H1 (cell line): ENCODE data around the gene TRIM29. TPM values are rescaled to one million over a fixed set of nuclear protein-coding genes. Genes with fewer than 3 reads are reported as not detected.

Experiments used
- NRF1 ChIP-seq: IDR thresholded peaks from 2 replicates; pipeline ENCODE4 v1.6.1; 2011; ENCODE audit warnings: mild to moderate bottlenecking, low read depth, low read length, improper control_type of control experiment
- PHF8 ChIP-seq: fragments of 200-600 bp; sonication (generic); conservative IDR thresholded peaks from 2 replicates; pipeline ENCODE4 v1.7.1; 2012; ENCODE audit warnings: low read depth, mild to moderate bottlenecking, inconsistent platforms, low read length, moderate library complexity
- ZNF274 ChIP-seq: IDR thresholded peaks from 2 replicates; pipeline ENCODE4 v1.7.0; 2012; ENCODE audit warnings: low read length, borderline replicate concordance; ENCODE audit errors: extremely low read depth
- polyA plus RNA-seq, 7 experiments: library from polyadenylated mRNA; depleted of rRNA in 3 of 7; stranded (reverse) in 5 of 7; unstranded in 2 of 7; fragments of >200 nt in 5 of 7; fragments of 200-250 nt in 2 of 7; gene quantifications; 1 replicate in 5 of 7; 2 replicates in 1 of 7; 4 replicates in 1 of 7; pipeline versions ENCODE4 v1.2.1 to v1.2.3, GENCODE V29; 2011 to 2013; ENCODE audit warnings: missing spikeins in 2 of 7, mixed read lengths in 2 of 7
- total RNA-seq: library from RNA; stranded (reverse); fragmentation: NEBNext Ultra II Directional; extraction: Animal tissue kit (Norgen Biotek cat#: 25700); gene quantifications from 2 replicates; pipeline ENCODE4 v1.2.1, GENCODE V29; 2021

Gene TRIM29
- total and polyA plus RNA-seq, 2 of the 8 experiments (the other 6 are each of a cell fraction or from before 2014, with no cell fraction given) = 0.17 to 0.43 TPM

DNA sequence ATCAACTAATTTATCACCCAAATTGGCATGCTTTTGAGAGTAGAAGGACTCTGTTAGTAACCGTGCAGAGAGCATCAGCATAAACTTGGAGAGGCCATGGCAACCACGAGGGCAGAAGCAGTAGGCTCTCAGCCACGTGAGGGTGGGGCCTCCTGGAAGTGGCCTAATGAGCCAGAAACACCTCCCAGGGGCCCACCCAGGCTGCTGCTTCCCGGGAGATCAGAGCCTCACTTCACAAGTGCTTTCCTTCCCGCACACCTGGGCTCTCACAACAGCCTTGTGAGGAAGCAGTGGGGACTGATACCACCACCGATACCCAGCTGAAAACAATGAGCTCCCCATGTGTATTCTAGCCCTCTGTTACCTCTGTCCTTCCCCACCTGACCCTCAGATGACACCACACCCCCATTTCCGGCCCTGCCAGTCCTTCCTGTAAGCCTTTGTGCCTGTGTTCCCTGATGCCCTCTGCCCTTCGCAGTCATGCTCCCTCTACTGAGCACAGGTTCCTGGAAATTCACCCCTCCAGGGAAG is 17.0 kb downstream of the TRIM29 start (continued):
- TF ChIP-seq ZNF274 (no peak), NRF1 (no peak), PHF8 (no peak)
